SH-SY5Y (cell line): ENCODE results near the gene SRMS.

Experiments
- GATA2 ChIP-seq: IDR thresholded peaks from 2 replicates; pipeline ENCODE4 v1.6.1; 2011; ENCODE audit warnings: mild to moderate bottlenecking, low read depth, low read length
- GATA3 ChIP-seq: IDR thresholded peaks from 2 replicates; pipeline ENCODE4 v1.6.1; 2011; ENCODE audit warnings: low read depth, mild to moderate bottlenecking, low read length, moderate library complexity

GRCh38 chr20:63587256-63587655 is 39.7 kb upstream of the SRMS start:
- no peak for TF ChIP-seq GATA2
- no peak for TF ChIP-seq GATA3
